OCI-LY7 (cell line): ENCODE measurements around the gene LRRC57. TPM values are rescaled to one million over a fixed set of nuclear protein-coding genes. Genes with fewer than 3 reads are reported as not detected.

Experiments used
- BruUV-seq: library from RNA; stranded (reverse); fragments of 400-500 nt; replicated peaks from 2 replicates; lab custom pipeline; 2021; lab: Mats Ljungman, UMichigan
- CTCF ChIA-PET: fragments of 300-600 bp; sonication (Branson Sonifier 250); formaldehyde crosslinking; loops from one replicate; lab custom pipeline; 2022; ENCODE audit warnings: antibody characterized with exemption; ENCODE audit not compliant: unreplicated experiment; lab: Charles Lee
- POLR2A ChIA-PET: fragments of 300-600 bp; sonication (Branson Sonifier 250); formaldehyde crosslinking; loops from one replicate; lab custom pipeline; 2022; ENCODE audit warnings: antibody characterized with exemption; lab: Charles Lee
- DNase-seq: peaks from one replicate; pipeline ENCODE4 v3.0.0-alpha.2; 2015; ENCODE audit warnings: low spot score
- H2AFZ ChIP-seq: fragments of 200-600 bp; sonication (generic), shearing (Covaris generic); 2 replicates; pipeline ENCODE4 v1.6.1; 2014; ENCODE audit warnings: mild to moderate bottlenecking, antibody characterized with exemption, low read length, moderate library complexity
- H3K27ac ChIP-seq: fragments of 200-600 bp; sonication (generic); 2 replicates; pipeline ENCODE4 v1.5.1; 2014; ENCODE audit warnings: mixed run types, low read depth, mild to moderate bottlenecking, moderate library complexity, low read length, inconsistent platforms; ENCODE audit not compliant: poor library complexity, severe bottlenecking
- H3K36me3 ChIP-seq: fragments of 200-600 bp; sonication (generic); 2 replicates; pipeline ENCODE4 v1.6.1; 2014; ENCODE audit warnings: mild to moderate bottlenecking, antibody characterized with exemption, low read length, moderate library complexity, mixed read lengths; ENCODE audit not compliant: insufficient read depth
- H3K4me1 ChIP-seq: fragments of 200-600 bp; sonication (generic); 2 replicates; pipeline ENCODE4 v1.5.1; 2014; ENCODE audit warnings: mild to moderate bottlenecking, low read length; ENCODE audit not compliant: insufficient read depth, poor library complexity, severe bottlenecking
- H3K4me2 ChIP-seq: fragments of 200-600 bp; sonication (generic); 2 replicates; pipeline ENCODE4 v1.6.1; 2014; ENCODE audit warnings: mild to moderate bottlenecking, low read length
- H3K4me3 ChIP-seq: fragments of 200-600 bp; sonication (generic); 2 replicates; pipeline ENCODE4 v1.5.1; 2014; ENCODE audit warnings: mild to moderate bottlenecking, low read depth, low read length; ENCODE audit not compliant: poor library complexity, severe bottlenecking
- H3K79me2 ChIP-seq: fragments of 200-600 bp; sonication (generic); 2 replicates; pipeline ENCODE4 v1.6.1; 2016; ENCODE audit warnings: low read depth, mild to moderate bottlenecking, low read length, moderate library complexity, mixed read lengths; ENCODE audit not compliant: insufficient read depth
- H3K9me2 ChIP-seq: fragments of 200-600 bp; sonication (generic); 2 replicates; pipeline ENCODE4 v1.6.1; 2016; ENCODE audit warnings: mild to moderate bottlenecking, low read length, mixed read lengths; ENCODE audit not compliant: insufficient read depth
- H3K9me3 ChIP-seq: fragments of 200-600 bp; sonication (generic); 2 replicates; pipeline ENCODE4 v1.6.1; 2014; ENCODE audit warnings: mild to moderate bottlenecking, mixed run types, low read length, mixed read lengths
- H4K20me1 ChIP-seq: fragments of 200-600 bp; sonication (generic); 2 replicates; pipeline ENCODE4 v1.6.1; 2014; ENCODE audit warnings: mild to moderate bottlenecking, antibody characterized with exemption, low read length, moderate library complexity, mixed read lengths; ENCODE audit not compliant: insufficient read depth
- CTCF ChIP-seq: fragments of 200-600 bp; sonication (generic); conservative IDR thresholded peaks from 2 replicates; pipeline ENCODE4 v1.5.1; 2014; ENCODE audit warnings: mild to moderate bottlenecking, antibody characterized with exemption, low read length, moderate library complexity, mixed read lengths
- EZH2phosphoT487 ChIP-seq: fragments of 200-600 bp; sonication (generic); IDR thresholded peaks from 2 replicates; pipeline ENCODE4 v1.6.1; 2018; ENCODE audit warnings: low read depth, borderline replicate concordance, mild to moderate bottlenecking, mixed run types, antibody characterized with exemption, low read length, moderate library complexity, mixed read lengths
- intact Hi-C: fragments of 100-400 bp; cut with micrococcal nuclease; formaldehyde crosslinking; loops from one replicate; pipeline ENCODE4 v1.10.0; 2022; ENCODE audit not compliant: unreplicated experiment
- total RNA-seq, 2 experiments: library from RNA; depleted of rRNA in 1 of 2; stranded (reverse); fragments of >200 nt in 1 of 2; shearing (Covaris generic) in 1 of 2; gene quantifications; 2 replicates each; pipeline ENCODE4 v1.2.3, GENCODE V29; 2014 to 2022

The LRRC57 gene
- total RNA-seq, 2 experiments from 2014 or later = 17.9 to 21.1 TPM

DNA sequence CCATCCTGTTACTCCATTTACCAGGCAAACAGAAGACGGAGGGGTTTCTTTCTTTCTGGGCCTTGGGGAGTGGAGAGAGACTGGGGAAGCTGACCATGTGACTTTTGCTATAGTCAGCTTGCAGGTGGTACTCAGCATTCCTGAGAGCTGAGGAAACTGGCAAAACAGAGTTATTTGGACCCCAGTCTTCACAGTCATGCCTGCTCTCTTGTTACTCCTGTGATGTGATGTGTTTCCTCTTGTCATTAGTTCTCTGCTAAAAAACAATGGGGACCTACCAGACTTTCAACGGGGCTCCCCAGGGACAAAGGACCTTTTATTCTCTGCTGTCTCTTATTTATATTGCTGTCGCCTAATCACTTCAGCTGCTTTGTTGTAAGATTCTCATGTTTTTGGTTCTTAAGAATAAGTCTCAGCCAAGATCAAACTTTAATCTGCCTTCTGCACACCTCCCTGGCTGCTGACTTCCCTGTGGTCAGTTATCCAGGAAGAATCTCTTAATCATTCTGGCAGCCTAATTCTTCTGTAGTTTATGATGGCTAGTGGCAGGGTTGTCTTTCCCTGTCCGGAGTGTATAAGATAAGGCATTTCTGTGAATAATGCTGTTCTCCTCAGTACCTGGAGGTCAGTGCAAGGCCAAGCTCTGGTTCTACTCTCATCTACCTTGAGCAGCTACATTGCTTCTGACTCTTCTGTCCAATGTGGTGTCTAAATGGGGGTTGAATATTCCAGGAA is 35.6 kb upstream of the LRRC57 start:
- Histone ChIP-seq H3K4me3 (no peak overlapping the region), H3K9me3 (no peaks in the 10 kb centered on the region), H3K4me1 (peaks cover 34% of the 10 kb centered on the region), H3K9me2 (no peaks in the 10 kb centered on the region), H3K79me2 (no peaks in the 10 kb centered on the region), H3K36me3 (peaks cover 10% of the 10 kb centered on the region), H2AFZ (0 out of 2 replicates have a peak overlapping the region, but pooled peaks have one; percentile 11), H3K27ac (no peak overlapping the region), H4K20me1 (no peaks in the 10 kb centered on the region), H3K4me2 (peak overlapping the region; percentile 28; the same call in 1 of the 2 replicates)
- CTCF ChIA-PET = no interaction called here
- intact Hi-C loops = no loop called here
- POLR2A ChIA-PET = interaction anchor here (0.6 to 1.4 kb wide), 4 partner anchors 9 to 33 kb away, joined by 3 to 4 read pairs (median 4); partner anchors contain the start of gene STARD9
- BruUV-seq = no TSS peak
- DNase-seq = no peak
- TF ChIP-seq EZH2phosphoT487 (no peak), CTCF (no peak)

DNA sequence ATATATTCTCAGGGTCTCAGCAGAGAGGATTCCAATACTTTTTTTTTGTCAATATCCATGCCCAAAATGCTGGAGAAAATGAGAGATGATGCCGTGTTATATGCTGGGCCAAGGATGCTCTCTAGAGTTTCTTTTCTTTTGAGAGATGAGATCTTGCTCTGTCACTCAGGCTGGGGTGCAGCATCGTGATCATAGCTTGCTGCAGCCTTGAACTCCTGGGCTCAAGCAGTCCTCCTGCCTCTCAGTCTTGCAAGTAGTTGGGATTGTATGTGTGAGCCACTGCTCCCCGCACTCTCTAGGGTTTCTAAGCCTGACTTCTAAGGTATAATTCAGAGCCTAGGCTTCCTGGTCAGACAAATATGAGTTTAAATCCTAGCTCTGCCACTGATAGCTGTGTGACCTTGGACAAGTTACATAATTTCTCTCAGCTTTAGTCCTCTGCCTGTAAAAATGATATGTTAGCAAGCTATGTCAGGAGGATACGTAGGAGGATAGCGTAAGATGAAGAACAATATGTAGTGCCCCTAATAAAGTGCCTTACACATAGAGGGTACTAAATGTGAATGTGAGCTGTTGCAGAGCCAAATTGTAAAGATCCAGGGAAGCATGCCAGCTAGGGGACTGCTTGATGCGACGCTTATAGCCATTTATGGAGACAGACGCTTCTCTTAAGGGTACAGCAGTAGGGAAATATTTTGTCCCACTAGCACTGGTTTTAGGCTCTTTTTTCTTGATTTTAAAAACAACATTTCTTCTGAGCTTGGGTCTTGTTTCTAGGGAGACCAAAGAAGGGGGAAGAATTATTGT is 34.2 kb upstream of the LRRC57 start:
- no peaks in the 10 kb centered on the region; the same call in 1 of the 2 replicates for H3K9me3 ChIP-seq
- POLR2A ChIA-PET = interaction anchor here (1.4 kb wide), 1 partner anchor 26 kb away, joined by 3 read pairs; no protein-coding TSS in a partner anchor
- H2AFZ ChIP-seq = no peak overlapping the region
- DNase-seq = no peak
- no TSS peak for BruUV-seq
- CTCF ChIA-PET = interaction anchor here (0.7 kb wide), 1 partner anchor 18 kb away, joined by 3 read pairs; no protein-coding TSS in a partner anchor
- no peaks in the 10 kb centered on the region for H3K9me2 ChIP-seq
- peak overlapping the region; percentile 28; the same call in 1 of the 2 replicates for H3K4me2 ChIP-seq
- intact Hi-C loops = no loop called here
- no peak overlapping the region for H3K4me3 ChIP-seq
- H4K20me1 ChIP-seq = no peaks in the 10 kb centered on the region
- TF ChIP-seq EZH2phosphoT487 (no peak), CTCF (no peak)
- H3K27ac ChIP-seq = no peak overlapping the region
- peaks cover 40% of the 10 kb centered on the region for H3K4me1 ChIP-seq
- peaks cover 10% of the 10 kb centered on the region for H3K36me3 ChIP-seq
- H3K79me2 ChIP-seq = peaks cover 2% of the 10 kb centered on the region; the same call in 1 of the 2 replicates
